HepG2 (cell line): ENCODE measurements around the gene TEX51.

ENCODE experiments used
- EZH2 ChIP-seq: conservative IDR thresholded peaks from 2 replicates; pipeline ENCODE4 v1.6.1; 2012; ENCODE audit warnings: mild to moderate bottlenecking, low read depth, low read length, moderate library complexity
- TF ChIP-seq, protein P1 (sequence below): sonication (generic); formaldehyde crosslinking; IDR thresholded peaks from 2 replicates; pipeline ENCODE4 v1.4.0; 2020; ENCODE audit warnings: missing genetic modification reagents
- TF ChIP-seq, protein P2 (sequence below): IDR thresholded peaks from 2 replicates; pipeline ENCODE4 v1.6.1; 2016; ENCODE audit warnings: low read depth

DNA sequence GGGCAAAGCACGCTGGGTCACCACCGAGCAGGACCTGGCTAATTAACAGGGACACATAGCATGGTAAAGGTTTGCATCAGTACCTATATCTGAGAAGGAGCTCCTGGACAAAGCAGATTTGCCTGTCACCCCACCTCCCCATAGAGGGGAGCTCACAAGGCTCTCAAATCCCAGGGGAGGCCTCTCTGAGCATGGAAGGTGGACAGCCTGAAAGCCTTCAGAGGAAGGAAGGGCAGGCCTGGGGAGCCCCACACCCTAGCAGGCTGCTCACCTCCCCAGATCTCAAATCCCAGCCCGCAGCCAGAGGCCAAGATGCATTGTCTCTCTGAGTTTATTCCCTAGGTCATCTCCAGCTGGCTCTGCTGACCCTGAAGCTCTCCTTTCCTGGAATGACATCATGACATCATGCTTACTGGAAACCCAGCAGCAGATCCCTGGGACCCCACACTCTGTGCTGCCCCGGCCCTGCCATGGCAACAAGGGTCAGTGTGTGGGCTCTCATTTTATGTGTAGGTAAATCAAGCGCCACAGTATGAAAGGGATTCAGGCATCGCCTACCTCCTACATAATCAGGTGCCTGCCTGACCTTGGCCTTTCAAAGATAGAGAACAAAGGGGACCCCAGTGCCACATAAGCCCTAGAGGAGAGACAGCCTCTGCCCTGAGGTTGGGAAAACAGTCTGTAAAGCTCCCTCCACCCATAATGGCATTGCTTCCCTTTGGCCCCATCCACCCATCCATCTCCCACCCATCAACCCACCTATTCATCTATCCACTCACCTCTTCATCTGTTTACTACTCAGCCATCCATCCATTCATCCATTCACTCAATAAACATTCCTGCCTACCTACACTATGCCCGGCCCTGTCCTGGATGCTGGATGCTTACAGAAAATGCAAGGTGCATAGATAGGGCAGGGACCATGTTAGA, 15.7 kb upstream of the TEX51 start:
- TF ChIP-seq, protein P1, sequence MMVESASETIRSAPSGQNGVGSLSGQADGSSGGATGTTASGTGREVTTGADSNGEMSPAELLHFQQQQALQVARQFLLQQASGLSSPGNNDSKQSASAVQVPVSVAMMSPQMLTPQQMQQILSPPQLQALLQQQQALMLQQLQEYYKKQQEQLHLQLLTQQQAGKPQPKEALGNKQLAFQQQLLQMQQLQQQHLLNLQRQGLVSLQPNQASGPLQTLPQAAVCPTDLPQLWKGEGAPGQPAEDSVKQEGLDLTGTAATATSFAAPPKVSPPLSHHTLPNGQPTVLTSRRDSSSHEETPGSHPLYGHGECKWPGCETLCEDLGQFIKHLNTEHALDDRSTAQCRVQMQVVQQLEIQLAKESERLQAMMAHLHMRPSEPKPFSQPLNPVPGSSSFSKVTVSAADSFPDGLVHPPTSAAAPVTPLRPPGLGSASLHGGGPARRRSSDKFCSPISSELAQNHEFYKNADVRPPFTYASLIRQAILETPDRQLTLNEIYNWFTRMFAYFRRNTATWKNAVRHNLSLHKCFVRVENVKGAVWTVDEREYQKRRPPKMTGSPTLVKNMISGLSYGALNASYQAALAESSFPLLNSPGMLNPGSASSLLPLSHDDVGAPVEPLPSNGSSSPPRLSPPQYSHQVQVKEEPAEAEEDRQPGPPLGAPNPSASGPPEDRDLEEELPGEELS (CRISPR knock-in tag), result no peak
- TF ChIP-seq, protein P2, sequence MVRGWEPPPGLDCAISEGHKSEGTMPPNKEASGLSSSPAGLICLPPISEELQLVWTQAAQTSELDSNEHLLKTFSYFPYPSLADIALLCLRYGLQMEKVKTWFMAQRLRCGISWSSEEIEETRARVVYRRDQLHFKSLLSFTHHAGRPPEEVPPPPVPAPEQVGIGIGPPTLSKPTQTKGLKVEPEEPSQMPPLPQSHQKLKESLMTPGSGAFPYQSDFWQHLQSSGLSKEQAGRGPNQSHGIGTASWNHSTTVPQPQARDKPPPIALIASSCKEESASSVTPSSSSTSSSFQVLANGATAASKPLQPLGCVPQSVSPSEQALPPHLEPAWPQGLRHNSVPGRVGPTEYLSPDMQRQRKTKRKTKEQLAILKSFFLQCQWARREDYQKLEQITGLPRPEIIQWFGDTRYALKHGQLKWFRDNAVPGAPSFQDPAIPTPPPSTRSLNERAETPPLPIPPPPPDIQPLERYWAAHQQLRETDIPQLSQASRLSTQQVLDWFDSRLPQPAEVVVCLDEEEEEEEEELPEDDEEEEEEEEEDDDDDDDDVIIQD (CRISPR knock-in tag), result no peak
- TF ChIP-seq EZH2, result no peak
